KOPT-K1 (cell line): ENCODE measurements around the gene TNFSF18.
"Not testable (repeated sequence)": the region's sequence is repeated elsewhere in the genome, so short reads cannot be mapped to it uniquely, and the experiment has no call there.

ENCODE experiments used
- H3K27ac ChIP-seq: fragments of 200-600 bp; sonication (generic); 2 replicates; pipeline ENCODE4 v1.5.1; 2016; ENCODE audit warnings: antibody characterized with exemption, mild to moderate bottlenecking, low read depth, low read length; ENCODE audit not compliant: poor library complexity, severe bottlenecking
- H3K36me3 ChIP-seq: fragments of 200-600 bp; sonication (generic); 2 replicates; pipeline ENCODE4 v1.5.1; 2017; ENCODE audit warnings: antibody characterized with exemption, mild to moderate bottlenecking, low read length, moderate library complexity; ENCODE audit not compliant: insufficient read depth
- H3K9me3 ChIP-seq: fragments of 200-600 bp; sonication (generic); 2 replicates; pipeline ENCODE4 v1.5.1; 2017; ENCODE audit warnings: antibody characterized with exemption, low read length, mild to moderate bottlenecking; ENCODE audit not compliant: insufficient read depth, poor library complexity, severe bottlenecking

TNFSF18 gene, protein sequence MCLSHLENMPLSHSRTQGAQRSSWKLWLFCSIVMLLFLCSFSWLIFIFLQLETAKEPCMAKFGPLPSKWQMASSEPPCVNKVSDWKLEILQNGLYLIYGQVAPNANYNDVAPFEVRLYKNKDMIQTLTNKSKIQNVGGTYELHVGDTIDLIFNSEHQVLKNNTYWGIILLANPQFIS

DNA sequence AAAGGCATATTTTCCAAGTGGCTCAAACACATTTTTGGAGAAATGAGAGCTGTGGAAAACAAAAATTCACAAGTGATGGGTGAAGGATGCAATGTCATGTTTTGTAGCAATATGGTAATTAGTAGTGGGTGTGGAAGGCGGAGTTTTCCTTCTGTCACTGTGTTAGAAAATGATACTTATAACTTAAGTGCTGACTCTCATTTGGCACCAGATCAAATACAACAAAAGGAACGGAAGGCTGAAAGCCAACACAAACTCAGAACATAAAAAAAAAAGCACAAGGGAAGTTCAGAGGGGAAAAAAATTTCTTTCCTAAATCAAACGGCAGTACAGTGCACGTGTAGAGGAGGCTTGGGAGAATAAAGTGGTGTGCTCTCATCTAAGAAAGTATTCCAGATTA lies at the start of gene TNFSF18:
TNFSF18 (minus strand) TSS at position 77 of the 400 bp plus-strand sequence; CDS start at position 32, 45 bp downstream.
- Histone ChIP-seq H3K9me3 (no peaks in the 10 kb centered on the region), H3K36me3 (no peaks in the 10 kb centered on the region), H3K27ac (no peak within 1 kb of the TSS)

DNA sequence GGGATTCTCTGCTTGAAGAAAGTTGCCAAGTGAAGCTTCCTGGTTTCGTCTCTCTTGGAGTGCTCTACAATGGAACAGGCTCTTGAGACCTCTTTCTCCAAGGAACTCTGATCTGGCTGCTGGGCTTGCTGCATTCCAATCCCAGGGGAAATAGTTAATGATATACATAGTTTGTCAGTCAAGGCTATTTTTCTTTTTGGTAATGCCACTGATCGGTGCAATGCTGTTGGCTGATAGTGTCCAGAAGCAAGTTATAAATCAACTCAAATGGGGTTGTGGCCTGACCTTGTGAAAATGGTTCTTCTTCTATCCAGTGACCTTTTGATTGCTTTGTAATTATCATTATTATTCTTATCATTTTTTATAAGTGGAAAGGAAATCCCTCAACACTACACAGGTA lies 48.4 kb upstream of the TNFSF18 start:
- peaks cover 21% of the 10 kb centered on the region for H3K9me3 ChIP-seq
- no peaks in the 10 kb centered on the region for H3K36me3 ChIP-seq
- no peak overlapping the region for H3K27ac ChIP-seq

DNA sequence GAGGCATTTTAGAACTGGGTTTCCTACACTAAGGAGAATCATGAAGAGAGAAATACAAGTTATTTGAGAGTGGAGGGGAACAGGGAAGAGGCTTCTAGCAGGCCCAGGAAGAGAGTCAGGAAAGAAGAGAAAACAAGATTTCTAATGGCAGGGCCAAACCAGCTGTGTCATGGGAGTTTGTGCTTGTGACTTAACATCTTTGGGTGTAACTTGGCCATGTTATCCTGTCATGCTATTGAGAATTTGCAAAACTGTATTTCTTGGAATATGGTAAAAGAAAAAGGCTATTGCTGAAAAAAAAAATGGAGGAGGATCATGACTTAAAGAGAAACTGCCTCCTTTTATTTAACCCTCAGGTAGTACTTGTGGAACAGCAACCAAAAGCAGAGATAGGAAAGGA lies 47.4 kb upstream of the TNFSF18 start:
- Histone ChIP-seq H3K27ac (no peak overlapping the region), H3K36me3 (no peaks in the 10 kb centered on the region), H3K9me3 (peaks cover 13% of the 10 kb centered on the region)

DNA sequence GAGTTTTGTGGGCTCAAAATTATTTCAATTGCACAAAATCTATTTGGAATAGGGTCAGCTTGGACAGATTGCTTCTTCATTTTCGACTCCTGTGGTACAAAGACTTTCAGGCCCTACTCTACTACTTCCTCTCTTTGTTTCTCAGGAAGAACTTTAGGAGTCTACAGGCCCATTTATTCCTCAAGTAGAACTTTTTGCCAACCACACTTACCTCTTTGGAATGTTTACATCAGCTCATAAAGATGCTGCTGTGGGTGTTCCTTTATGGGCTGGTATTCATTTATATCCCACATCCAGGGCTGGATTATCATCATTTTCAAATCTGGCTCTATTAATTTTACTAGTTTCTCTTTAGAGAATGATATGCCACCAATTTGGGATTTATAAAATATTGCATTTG lies 46.3 kb upstream of the TNFSF18 start:
- Histone ChIP-seq H3K36me3 (no peaks in the 10 kb centered on the region), H3K27ac (no peak overlapping the region), H3K9me3 (peaks cover 2% of the 10 kb centered on the region)

DNA sequence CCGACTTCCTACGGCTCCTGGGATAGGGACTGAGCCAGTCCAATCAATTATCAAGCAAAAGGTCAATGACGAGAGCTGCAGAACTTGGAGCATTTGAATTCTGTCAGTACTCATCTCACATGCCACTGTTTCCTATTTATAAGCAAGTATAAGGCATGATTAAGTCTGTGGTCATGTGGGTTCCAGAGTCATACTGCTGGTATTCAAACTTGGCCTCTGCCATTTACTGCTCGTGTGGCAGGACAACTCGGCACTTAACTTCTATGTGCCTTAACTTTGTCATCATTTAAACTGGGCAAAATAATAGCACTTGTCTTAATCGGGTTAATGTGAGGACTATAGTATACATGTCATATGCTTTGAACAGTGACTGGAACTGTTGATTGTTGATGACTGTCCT lies 44.9 kb upstream of the TNFSF18 start:
- no peaks in the 10 kb centered on the region for H3K36me3 ChIP-seq
- no peak overlapping the region for H3K27ac ChIP-seq
- H3K9me3 ChIP-seq: no peaks in the 10 kb centered on the region

DNA sequence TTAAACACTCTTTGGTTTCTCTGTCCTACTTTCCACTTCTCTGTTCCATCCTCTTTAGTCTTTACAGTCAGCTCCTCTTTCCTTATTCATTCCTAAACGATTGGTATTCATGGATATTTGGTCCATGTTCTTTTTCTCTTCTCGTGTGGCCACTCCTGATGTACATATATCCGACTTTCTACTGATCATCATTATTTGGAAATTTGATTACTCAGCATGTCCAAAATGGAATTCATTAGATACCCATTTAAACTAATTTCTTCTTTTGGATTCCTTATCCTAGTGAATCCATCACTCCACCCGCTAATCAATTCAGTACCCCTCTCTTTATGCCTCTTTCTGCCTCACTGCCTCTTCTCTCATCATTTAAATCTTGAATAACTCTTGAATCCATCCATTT lies 43.8 kb upstream of the TNFSF18 start:
- no peaks in the 10 kb centered on the region for H3K9me3 ChIP-seq
- no peak overlapping the region for H3K27ac ChIP-seq
- H3K36me3 ChIP-seq: no peaks in the 10 kb centered on the region

DNA sequence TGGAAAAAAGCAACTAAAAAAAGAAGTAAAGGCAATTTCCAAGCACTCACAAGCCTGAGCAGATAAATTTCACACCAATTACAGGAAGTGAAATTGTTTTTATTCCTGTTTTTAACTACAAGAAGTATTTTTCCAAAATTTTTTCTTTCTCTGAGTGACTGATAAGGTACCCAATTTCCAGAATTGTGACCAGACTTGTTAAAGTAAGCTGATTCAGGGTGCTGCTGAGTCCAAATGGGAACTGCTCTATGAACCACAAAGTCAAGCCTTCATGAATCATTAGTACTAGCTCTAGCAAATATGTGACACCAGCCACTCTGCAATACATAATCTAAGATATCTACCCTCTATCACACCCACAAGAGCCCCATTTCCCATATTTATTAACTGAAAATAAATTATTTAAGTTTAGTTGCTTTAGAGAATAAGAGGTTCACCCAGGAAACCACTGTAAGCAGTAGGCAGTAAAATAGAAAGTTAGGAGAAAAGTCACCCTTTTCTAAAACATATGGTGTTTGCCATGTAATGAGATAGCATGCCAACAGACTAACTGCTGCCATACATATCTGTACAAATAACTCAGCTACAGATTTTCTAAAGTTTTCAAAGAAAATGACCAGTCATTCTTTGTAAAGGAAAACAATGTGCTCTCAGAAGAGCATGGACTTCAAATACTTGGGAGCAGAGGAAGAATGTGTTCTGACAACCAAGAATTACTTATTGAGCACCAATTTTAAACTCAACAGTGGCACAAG lies 43.1 kb upstream of the TNFSF18 start:
- H3K36me3 ChIP-seq: no peaks in the 10 kb centered on the region
- no peak overlapping the region for H3K27ac ChIP-seq
- H3K9me3 ChIP-seq: no peaks in the 10 kb centered on the region

DNA sequence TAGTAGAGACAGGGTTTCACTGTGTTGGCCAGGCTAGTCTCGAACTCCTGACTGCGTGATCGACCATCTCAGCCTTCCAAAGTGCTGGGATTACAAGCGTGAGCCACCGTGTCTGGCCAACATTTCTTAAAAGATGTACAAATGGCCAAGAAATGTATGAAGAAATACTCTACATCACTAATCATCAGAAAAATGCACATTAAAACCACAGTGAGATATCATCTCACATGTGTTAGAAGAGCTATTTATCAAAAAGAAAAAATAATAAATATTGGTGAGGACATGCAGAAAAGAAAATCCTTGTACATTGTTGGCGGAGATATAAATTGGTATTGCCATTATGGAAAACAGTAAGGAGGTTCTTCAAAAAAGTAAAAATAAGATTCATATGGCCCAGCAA lies 33.6 kb upstream of the TNFSF18 start:
- H3K27ac ChIP-seq: no peak overlapping the region

DNA sequence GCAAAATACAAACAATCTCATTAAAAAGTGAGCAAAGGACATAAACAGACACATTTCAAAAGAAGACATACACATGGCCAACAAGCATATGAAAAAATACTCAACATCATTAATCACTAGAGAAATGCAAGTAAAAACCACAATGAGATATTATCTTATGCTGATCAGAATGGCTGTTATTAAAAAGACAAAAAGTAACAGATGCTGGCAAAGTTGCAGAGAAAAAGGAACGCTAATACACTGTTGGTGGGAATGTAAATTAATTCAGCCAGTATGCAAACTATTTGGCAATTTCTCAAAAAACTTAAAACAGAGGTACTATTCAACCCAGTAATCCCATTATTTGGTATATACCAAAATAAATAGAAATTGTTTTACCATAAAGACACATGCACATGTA lies 32.2 kb upstream of the TNFSF18 start:
- H3K27ac ChIP-seq: no peak overlapping the region
- peaks cover 4% of the 10 kb centered on the region for H3K9me3 ChIP-seq
- no peaks in the 10 kb centered on the region for H3K36me3 ChIP-seq

More for the DNA sequence above, 33.6 kb upstream of the TNFSF18 start:
- no peaks in the 10 kb centered on the region for H3K36me3 ChIP-seq
- H3K9me3 ChIP-seq: peaks cover 4% of the 10 kb centered on the region

DNA sequence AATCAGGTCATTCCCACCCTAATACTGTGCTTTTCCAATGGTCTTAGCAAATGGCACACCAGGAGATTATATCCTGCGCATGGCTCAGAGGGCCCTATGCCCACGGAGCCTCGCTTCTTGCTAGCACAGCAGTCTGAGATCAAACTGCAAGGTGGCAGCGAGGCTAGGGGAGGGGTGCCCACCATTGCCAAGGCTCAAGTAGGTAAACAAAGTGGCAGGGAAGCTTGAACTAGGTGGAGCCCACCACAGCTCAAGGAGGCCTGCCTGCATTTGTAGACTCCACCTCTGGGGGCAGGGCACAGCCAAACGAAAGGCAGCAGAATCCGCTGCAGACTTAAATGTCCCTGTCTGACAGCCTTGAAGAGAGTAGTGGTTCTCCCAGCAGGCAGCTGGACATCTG lies 23.5 kb upstream of the TNFSF18 start:
- peaks cover 12% of the 10 kb centered on the region for H3K9me3 ChIP-seq
- H3K36me3 ChIP-seq: not testable (repeated sequence)

DNA sequence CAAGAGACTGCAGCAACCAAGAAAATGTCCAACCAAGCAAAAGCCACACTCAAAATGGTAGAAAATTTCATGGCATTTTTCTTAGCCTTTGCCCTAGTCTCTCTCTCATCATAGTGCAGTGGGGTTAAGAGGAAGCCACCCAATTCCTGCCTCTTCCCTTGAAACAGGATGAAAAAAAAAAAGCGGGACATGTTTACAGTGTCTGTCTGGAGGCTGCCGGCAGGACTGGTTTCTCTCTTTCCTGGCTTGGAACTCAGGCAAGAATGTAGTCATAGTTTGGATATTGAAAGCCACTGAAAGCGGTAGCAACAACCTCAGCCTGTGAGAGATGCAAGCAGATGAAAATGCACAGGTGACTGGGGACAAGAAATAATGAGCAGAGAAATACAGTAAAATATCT lies 13.3 kb upstream of the TNFSF18 start:
- peaks cover 4% of the 10 kb centered on the region for H3K9me3 ChIP-seq
- H3K27ac ChIP-seq: no peak overlapping the region
- H3K36me3 ChIP-seq: no peaks in the 10 kb centered on the region

More for the DNA sequence above, 23.5 kb upstream of the TNFSF18 start:
- H3K27ac ChIP-seq: not testable (repeated sequence)

DNA sequence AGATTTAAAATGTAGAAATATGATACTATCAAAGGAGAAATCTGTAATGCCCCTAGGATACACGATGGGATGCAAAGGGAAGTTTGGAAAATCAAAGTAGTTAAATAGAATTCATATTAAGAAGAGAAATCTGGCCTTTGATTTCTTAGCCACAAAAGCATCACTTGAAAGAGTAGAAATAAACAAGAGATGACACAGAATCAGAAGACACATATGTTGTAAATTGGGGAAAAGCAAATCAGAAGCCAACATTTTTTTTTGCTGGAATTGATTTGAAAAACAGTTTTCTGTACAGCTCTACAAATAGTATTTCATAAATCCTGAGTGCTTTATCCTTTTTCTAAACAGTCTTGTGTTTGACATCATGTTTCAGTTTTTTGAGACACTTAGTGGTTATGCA lies 12.4 kb upstream of the TNFSF18 start:
- Histone ChIP-seq H3K9me3 (peaks cover 4% of the 10 kb centered on the region), H3K36me3 (no peaks in the 10 kb centered on the region), H3K27ac (no peak overlapping the region)

DNA sequence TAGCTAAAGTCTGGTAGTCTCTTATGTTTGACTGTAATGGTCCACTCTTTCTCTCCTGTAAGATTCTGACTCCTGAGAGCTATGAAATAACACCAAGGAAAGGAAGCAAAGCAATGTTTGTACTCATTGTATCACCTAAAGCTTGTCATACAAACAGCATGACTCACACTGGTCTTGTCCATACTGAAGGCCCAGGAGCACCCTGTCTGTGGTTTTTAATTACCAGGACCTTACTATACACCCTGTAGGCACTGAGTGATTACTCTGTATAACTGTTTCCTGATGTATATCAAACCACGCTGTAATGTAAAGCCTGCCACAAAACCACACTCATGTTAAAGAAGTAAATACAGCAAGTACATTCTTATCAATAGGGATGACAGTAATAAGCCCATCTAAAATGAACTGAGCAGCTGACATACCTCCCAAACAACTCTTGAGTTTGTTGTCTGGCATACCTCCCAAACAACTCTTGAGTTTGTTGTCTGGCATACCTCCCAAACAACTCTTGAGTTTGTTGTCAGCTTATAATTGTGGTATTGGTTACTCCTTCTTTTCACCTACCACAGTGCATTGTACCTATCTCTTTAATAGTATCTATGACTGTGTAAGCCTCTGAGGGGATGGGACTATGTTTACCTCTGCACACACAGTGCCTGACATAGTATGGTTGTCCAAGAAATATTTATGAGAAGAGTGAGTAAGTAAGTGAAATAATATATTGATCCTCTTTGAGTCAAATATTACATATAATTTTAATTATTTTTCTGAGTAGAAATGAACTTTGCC lies 11.6 kb upstream of the TNFSF18 start:
- no peaks in the 10 kb centered on the region for H3K36me3 ChIP-seq
- no peak overlapping the region for H3K27ac ChIP-seq

DNA sequence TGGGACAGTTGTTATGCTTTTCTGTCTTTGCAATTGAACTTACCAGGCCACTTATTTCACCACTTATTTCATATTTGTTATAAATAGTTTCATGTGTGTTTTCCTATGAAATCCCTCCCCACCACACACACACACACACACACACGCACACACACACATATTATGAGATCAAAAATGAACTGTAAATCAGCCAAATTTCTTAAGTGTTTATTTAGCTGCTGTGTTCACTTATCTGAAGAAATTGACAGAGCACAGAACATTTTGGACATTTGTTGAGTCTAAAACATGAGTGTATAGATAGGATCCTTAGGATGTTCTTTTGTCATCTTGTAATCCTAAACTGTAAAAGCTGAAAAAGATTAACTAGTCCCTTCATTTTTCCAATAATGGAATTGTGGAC lies 7.8 kb upstream of the TNFSF18 start:
- Histone ChIP-seq H3K36me3 (no peaks in the 10 kb centered on the region), H3K9me3 (no peaks in the 10 kb centered on the region), H3K27ac (no peak overlapping the region)

More for the DNA sequence above, 11.6 kb upstream of the TNFSF18 start:
- peaks cover 4% of the 10 kb centered on the region for H3K9me3 ChIP-seq

DNA sequence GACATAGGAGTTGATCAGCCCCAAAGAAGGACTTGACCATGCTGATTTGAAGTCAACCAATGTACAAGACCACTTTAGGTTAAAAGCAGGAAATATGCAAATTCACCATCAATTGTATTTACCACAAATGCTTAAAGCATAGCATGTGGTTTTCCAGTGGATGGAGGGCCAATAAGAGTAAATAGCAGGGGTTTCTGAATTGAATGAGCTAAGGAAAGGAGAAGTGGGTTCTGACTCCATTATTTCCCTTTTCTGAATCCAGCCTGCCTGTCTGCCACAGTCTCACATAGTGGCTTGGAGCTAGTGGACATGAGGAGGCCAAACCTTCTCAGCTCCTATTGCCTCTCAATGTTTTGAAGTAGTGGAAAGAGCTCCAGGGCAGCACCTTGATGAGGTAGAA lies 7.2 kb upstream of the TNFSF18 start:
- Histone ChIP-seq H3K36me3 (no peaks in the 10 kb centered on the region), H3K9me3 (no peaks in the 10 kb centered on the region), H3K27ac (no peak overlapping the region)
